Stimulated activated CD8-positive, alpha-beta memory T cell treated with anti-CD3 and anti-CD28 coated beads, Interleukin-4, amount 100 ng/mL, for 24 hours (primary cell): Measurements from ENCODE around the gene SFMBT2.

ENCODE experiments used
- DNase-seq: peaks from one replicate; pipeline ENCODE4 v3.0.0-alpha.2; 2020; ENCODE audit warnings: low read depth

SFMBT2 gene

DNA sequence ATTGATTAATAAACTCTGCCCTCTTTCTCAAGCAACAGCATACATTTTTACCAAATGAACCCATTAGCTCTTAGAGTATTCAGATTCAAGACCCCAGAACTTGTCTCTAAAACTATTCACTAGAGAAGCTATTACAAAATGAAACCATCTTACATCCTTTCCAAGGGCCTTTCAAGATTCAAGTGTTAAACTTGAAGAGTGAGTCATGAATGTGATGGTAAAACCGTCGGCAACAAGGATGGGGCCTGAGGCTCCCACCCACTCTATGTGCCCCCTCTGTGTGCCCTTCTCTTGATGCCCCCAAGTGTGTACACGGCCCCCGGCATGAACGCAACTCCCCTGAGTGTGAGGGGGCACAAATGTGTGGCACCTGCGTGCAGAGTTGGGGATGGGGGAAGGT, 46.4 kb downstream of the SFMBT2 start:
- DNase-seq: no peak

DNA sequence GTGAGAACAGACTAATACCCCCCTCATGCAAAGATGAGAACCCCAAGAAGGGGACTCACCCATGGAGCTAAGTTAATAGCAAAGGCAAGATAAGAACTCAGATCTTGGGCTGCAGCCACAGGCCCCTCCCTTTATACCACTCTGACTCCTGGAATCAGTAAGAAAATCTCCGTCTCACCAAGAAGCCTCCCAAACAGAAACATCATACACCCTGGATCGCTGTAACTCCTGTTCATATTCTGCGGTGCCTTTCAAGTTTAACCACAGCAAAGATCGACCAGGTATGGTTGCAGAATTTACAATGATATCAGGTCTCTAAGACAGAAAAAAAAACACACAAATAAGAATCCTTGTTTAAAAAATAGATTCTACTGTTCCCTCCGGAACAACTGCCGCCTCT, 47.1 kb downstream of the SFMBT2 start:
- DNase-seq: no peak

DNA sequence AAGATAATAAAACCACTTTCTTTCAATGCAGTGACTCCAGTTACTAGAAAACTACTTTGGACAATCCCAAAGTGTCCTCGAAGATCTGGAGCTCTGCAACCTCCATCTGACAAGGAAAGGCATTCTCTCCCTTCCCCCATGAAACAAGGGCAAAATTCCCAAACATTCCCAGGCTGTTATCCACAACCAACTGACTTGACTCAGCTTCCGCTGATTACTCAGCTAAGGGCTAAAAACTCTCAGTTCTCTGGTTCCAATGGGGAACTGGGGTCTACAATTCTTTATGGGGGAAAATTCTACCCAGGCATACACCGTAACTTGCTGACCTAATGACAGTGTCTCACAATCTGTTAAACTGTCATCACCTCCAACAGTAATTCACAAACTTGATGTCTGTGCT, 48.4 kb downstream of the SFMBT2 start:
- no peak for DNase-seq

DNA sequence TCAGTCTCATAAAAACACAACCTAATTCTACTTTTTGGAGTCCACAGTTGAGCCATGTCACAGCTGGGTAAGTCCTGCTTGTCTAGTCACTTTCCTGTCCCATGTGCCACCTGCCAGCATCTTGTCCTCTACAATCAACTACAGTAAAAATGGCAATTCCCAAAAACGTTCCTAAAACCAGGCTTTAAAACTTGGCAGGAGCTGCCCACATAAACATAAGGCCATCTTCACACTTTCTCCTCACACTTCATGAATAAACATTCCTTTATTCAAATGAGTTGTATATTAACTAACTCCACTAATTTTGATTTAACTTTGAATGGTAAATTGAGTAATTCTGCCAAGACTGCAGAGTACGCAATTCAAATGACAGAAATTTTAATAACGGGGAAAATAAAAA, 49.5 kb downstream of the SFMBT2 start:
- DNase-seq: no peak

GRCh38 chr10:7359954-7360353, 50.9 kb downstream of the SFMBT2 start:
- no peak for DNase-seq

DNA sequence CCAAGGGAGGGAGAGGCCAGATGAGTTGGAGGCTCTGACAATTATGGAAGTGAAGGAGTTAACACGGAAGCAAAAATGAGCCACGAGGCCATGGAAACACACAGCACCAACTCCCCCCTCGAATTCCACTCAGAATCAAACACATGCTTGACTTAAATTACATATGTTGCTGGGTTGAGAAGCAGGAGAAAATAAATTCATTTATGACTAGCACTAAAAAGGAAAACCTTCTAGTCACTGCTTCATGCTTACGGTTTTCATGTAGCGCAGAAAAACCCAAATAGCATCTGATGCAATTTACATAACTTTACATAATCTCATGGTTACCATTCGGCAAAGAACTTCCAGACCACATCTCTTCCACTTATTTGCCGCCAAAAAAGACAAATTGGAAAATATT, 51.5 kb downstream of the SFMBT2 start:
- no peak for DNase-seq

DNA sequence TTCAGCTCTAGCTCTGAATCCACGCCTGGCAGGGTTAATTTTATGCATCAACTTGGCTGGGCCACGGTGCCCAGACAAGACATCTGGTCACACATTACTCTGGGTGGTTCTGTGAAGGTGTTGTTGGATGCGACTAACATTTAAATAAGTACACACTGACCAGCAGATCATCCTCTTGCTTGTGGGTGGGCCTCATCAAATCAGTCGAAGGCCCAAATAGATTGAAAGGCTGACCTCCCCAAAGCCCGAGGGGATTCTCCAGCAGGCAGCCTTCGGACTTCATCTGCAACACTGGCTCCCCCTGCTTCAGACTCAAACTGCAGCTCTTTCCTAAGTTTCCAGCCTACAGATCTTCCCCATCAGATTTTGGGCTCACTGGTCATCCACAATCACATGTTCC, 53.6 kb downstream of the SFMBT2 start:
- DNase-seq: no peak

DNA sequence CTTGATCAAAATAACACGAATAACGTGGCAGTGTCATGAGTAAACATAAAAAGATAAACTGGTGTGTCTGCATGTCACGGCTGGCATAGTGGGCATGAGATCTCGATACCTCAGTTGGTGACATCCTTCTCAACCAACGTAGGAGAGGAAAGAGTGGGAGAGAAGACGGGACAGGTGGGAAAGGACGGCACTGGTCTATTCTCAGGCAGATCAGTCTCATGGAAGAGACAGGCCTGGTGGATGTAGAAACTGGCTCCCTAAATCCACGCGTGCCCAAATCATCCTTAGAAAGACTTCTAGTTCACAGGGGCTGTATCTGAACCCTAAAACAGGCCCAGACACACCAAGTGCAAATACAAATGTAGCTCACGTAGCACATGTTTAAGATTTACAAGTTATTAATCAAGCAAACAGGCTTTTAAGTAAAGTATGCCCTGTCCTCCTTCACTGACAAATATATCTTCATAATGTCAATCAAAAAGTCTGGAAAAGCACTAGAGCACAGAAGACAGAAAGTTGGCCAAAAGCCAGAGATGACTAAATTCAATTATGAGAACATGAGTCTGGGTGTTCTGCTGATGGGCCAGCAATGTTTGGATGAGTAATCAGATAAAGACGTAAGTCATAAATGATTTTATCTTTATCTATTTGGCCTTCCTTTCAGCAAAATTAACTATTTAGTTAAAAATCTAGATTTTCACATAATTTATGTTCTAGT, 56.3 kb downstream of the SFMBT2 start:
- DNase-seq: no peak

- DNase-seq: no peak
These were observed 58.9 kb downstream of the SFMBT2 start for GRCh38 chr10:7351894-7352293.

GRCh38 chr10:7350541-7351195, 60.2 kb downstream of the SFMBT2 start:
- DNase-seq: no peak

GRCh38 chr10:7345717-7346116, 65.1 kb downstream of the SFMBT2 start:
- DNase-seq: no peak

GRCh38 chr10:7343040-7343439, 67.8 kb downstream of the SFMBT2 start:
- no peak for DNase-seq

DNA sequence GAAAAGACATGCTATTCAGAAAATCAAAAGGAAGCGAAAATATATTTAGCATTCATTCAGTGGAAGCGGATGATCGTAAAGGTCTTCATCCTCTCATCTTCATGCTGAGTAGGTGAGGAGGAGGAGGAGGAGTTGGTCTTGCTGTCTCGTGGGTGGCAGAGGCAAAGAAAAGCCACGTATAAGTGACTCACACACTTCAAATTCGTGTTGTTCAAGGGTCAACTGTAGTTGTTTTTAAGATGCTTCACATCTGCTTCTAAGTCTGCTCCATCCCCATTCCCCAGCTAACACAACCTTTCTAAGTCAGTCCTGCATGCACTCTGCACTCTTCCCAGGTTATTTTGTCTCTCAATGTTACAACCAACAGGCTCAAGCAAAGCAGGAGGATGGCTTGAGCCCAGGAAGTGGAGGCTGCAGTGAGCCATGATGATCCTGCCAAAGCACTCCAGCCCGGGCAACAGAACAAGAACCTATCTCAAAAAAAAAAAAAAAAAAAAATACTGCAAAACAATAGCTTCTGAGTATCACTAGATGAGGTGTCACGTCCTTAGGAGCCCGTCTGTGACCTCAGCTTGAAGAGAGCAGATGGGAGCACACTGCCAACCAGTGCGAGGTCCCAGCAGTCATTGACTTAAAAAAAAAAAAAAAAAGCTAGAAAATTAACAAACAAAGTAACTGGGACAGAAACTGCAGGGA, 70.5 kb downstream of the SFMBT2 start:
- DNase-seq: no peak

GRCh38 chr10:7339510-7339909, 71.3 kb downstream of the SFMBT2 start:
- no peak for DNase-seq

DNA sequence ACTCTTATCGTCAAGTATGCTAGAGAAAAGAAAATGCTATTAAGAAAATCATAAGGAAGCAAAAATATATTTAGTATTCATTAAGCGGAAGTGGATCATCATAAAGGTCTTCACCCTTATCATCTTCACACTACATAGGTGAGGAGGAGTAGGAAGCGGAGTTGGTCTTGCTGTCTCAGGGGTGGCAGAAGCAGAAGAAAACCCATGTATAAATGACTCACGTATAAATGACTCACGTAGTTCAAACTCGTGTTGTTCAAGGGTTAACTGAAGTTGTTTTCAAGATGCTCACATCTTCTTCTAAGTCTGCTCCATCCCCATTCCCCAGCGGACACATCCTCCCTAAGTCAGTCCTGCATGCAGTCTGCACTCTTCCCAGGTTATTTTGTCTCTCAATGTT, 72.4 kb downstream of the SFMBT2 start:
- no peak for DNase-seq

DNA sequence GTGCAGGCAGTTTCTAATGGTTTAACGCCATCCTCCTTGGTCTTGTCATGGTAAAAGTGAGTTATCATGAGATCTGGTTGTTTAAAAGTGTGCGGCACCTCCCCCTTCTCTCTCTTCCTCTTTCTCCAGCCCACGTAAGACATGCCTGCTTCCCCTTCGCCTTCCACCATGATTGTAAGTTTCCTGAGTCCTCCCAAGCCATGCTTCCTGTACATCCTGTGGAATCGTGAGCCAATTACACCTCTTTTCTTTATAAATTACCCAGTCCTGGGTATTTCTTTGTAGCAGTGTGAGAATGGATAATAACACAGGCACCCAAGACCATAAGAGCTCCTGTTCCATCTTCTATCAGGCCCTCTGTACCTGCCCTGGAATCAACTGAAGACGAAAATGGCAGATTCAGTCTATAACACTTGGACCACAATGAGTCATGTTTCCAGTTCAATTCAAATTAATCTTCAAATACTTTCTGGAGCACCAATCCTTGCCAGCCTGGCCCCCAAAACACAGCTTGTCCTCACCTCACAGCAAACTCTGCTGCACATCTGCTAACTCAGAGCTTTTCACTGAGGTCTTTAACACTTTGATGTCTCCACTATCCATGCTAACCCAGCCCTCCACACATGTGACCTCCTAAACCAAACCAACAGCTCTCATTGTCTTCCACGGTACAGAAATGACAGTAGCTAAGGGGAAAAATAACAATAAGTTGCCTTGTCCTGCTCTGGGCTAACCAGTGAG, 73.2 kb downstream of the SFMBT2 start:
- no peak for DNase-seq

GRCh38 chr10:7335977-7336376, 74.9 kb downstream of the SFMBT2 start:
- no peak for DNase-seq

DNA sequence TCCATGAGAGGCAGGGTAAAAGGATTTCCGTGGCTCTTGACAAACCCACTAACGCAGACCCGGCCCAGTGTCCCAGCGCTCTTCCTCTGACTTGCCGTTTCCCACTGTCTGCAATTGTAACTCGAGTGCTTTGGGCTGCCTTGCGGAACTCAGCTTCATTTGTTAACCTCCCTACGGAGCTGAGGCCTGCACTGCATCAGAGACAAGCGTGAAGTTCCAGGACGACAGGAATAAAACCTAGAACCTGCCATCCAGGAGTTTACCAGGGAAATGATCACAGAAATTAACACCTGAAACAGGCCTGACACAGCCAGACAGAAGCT, 76.2 kb downstream of the SFMBT2 start:
- no peak for DNase-seq

- no peak for DNase-seq
These were observed 76.7 kb downstream of the SFMBT2 start for GRCh38 chr10:7333961-7334641.

DNA sequence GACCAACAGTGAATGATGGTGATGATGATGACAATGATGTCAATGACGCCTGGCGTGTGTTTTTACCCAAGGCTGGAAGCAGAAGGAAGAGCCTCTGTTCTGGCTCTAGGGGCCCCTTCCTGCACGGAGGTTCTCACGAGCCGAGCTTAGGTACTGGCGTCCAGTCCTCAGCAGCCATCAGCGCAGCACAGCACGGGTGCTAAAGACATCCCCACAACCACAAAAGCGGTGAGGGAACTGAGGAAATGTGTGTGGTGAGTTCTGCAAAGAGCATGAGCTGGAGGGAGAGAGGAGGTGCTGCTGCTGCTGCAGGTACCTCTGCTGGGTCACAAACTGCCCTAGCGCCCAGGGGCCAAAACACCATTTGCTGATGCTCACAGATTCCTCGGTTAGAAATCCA, 81.6 kb downstream of the SFMBT2 start:
- no peak for DNase-seq

DNA sequence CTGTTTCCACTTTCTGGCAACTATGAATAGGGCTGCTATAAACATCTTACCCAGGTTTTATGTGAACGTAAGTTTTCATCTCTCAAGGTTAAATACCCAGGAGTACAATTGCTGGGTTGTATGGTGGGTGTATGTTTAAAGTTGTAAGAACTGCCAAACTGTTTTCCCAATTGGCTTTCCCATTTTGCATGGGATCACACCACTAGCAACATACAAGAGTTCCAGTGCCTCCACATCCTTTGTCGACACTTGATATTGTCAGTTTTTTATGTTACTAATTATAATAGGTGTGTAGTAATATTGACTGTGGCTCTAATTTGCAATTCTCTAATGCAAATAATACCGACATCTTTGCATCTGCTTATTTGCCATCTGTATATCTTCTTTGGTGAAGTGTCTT, 82.9 kb downstream of the SFMBT2 start:
- DNase-seq: no peak

GRCh38 chr10:7322623-7323022, 88.2 kb downstream of the SFMBT2 start:
- no peak for DNase-seq
